SK-N-MC (cell line): ENCODE measurements around the gene FAM229A.

Experiments used
- EZH2 ChIP-seq: fragments of 200-600 bp; sonication (generic); IDR thresholded peaks from one replicate; pipeline ENCODE4 v1.6.1; 2017; ENCODE audit warnings: antibody characterized with exemption
- FOXP2 ChIP-seq: optimal IDR thresholded peaks from 2 replicates; pipeline ENCODE3; 2011; ENCODE audit warnings: mild to moderate bottlenecking, moderate library complexity; ENCODE audit not compliant: insufficient read depth; ENCODE audit errors: extremely low read length, control extremely low read depth
- POLR2AphosphoS5 ChIP-seq: IDR thresholded peaks from 2 replicates; pipeline ENCODE4 v1.6.1; 2012; ENCODE audit warnings: mild to moderate bottlenecking, low read depth, low read length, borderline replicate concordance

DNA sequence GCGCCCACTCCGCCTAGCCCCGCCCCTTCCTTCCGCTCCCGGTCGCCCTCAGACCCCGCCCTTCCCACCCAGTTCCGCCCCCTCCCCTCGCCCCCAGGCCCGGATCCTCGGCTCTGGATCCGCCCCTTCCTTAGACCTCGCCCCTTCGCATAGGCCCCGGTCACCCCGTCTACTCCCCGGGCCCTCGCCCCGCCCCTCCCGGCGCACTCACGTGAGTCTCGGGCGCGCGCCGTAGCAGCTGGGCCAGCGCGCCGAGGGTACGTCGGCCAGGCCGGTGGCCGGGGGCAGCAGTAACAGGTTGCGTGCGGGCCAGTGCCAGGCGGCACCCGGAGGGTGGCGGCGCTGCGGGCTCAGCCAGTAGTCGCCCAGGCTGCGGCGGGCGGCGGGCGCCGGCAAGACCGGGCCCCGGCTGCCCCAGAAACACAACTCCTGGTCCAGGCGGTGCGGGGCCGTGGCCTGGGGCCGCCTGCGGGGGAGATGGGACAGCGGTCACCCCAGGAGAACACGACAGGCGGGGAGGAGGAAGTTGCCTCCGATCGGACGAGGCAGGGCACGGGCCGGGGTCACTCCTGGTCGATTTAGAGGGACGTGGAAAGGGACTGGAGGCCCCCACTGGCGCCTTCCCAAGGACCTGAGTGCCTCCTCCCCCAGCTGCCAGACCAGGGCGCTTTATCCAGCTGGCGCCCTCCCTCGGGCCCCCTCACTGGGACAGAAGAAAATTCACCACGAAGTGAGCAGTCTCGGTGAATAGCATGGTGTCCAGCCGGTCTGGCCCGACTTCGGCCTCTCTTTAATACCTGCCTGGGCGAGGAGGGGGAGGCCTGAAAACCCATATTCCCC lies 10.7 kb downstream of the FAM229A start:
- no peak for TF ChIP-seq EZH2
- TF ChIP-seq POLR2AphosphoS5, result peak; percentile 80
- no peak for TF ChIP-seq FOXP2
